ENCODE measurements around the gene CIDEB. TPM values are rescaled to one million over a fixed set of nuclear protein-coding genes. Genes with fewer than 3 reads are reported as not detected.
A peak's percentile ranks its signal among the peaks of the same experiment; 100 is the strongest.

Gene CIDEB
- total and polyA plus RNA-seq, 10 of the 15 experiments (the other 5 are each of a cell fraction or from before 2014, with no cell fraction given), result 0.34 to 6.3 (median 3.2) TPM

DNA sequence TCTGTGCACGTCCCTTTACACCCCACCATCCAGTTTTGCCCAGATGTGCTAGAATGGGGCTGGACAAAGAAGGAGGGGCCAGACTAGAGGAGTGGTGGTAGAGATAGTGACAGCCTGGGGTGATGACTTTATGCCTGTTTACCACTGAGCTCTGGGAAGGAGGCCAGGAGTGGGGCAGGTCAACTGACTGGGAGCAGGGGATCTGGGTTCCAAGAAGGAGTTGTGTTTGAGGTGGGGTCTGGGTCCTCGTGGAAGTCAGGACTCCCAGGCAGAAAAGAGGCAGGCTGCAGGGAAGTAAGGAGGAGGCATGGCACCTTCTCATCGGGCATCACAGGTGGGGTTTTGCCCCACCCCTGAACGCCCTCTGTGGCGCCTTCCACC lies 2.5 kb upstream of the CIDEB start (continued):
- no peak for TF ChIP-seq MXI1 (IDR thresholded peaks at IDR 0.05; ENCODE audit: low read depth, low read length)
- TF ChIP-seq ZBTB40 (IDR thresholded peaks at IDR 0.05; ENCODE audit: borderline replicate concordance), result no peak
- TF ChIP-seq PML (IDR thresholded peaks at IDR 0.05; ENCODE audit: low read length), result no peak

DNA sequence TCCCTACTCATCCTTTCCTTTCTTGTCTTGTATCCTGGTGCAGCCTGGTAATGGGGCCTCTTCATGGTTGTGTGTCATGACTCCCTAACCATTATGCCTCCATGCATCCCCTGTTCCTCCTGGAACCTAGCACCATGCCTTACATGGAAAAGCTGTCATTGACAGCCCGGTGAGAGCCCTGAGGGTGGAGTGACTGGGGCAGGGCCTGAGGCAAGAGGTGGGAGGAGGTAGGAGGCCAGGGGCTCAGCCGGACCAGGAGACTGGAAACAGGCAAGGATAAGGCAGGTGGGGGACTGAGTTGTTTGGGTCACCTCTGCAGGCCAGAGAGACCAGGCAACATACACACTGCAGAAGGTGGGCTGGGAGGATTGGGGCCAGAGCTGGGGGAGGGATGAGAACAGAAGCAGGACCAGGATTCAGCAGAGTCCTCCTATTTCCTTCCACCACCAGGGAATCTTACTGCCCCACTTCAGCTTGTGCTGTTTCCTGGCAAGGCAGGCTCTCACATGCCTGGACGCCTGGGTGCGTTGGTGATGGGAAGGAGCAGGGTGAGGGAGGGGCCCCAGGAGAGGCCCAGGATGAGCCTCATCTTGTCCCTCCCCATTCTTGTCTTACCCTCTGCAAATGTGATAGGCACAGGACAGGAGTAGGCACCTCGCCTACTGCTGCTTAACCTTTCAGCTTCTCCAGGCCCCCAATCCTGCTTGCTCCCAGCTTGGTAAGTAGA lies 1.9 kb upstream of the CIDEB start, which contains the start of gene LTB4R2:
LTB4R2 (plus strand) TSS at position 603 of the 727 bp plus-strand sequence. CDS start 525 bp downstream, outside the sequence.
- POLR2A ChIA-PET, result interaction anchor here (0.6 to 1.4 kb wide), 4 partner anchors 30 to 121 kb away, joined by 3 to 4 read pairs (median 3); partner anchors contain the start of genes CHMP4A and RIPK3
- peak within 1 kb of the TSS; percentile 48 for H2AFZ ChIP-seq (ENCODE audit: control insufficient read depth, low read depth, low read length)
- RAD21 ChIA-PET (ENCODE audit: unreplicated experiment), result interaction anchor here (0.8 to 4.0 kb wide), 7 partner anchors 13 to 163 kb away, joined by 3 to 27 read pairs (median 9); partner anchors contain the start of genes PSME2 and TINF2
- ATAC-seq (no peak), FAIRE-seq (no peak), DNase-seq (ENCODE audit: low read depth, low spot score) (no peak)
- peaks cover 37% of the 10 kb centered on the region for H3K4me1 ChIP-seq (ENCODE audit: control insufficient read depth, insufficient read depth, low read length)
- H4K20me1 ChIP-seq (ENCODE audit: control insufficient read depth, insufficient read depth), result no peaks in the 10 kb centered on the region
- 76% methylated on average over 5 of the region's 5 CpGs for WGBS (ENCODE audit: insufficient coverage, insufficient replicate concordance, low lambda C conversion rate, missing lambda C conversion rate)
- TF ChIP-seq POLR2A (IDR thresholded peaks at IDR 0.05; ENCODE audit: low read depth, low read length) (0 out of 2 replicates have a peak, but pooled peaks have one; percentile 13), NR2C2 (IDR thresholded peaks at IDR 0.05; ENCODE audit: borderline replicate concordance, control insufficient read depth, insufficient read length, low read depth) (no peak)
- H3K9me3 ChIP-seq (replicated peaks; ENCODE audit: control insufficient read depth, insufficient read depth, low read length), result no peaks in the 10 kb centered on the region
- BruUV-seq (replicated peaks), result no TSS peak
- H3K27ac ChIP-seq (ENCODE audit: control insufficient read depth, insufficient read depth), result 0 out of 2 replicates have a peak within 1 kb of the TSS, but pooled peaks have one; percentile 45
- no peaks in the 10 kb centered on the region for H3K27me3 ChIP-seq (replicated peaks in 1 of 2; ENCODE audit: control insufficient read depth in 2 of 2, insufficient read depth in 2 of 2, low read length in 1 of 2)
- CTCF ChIA-PET, result interaction anchor here (0.6 to 7.9 kb wide), 14 partner anchors 9 to 217 kb away, joined by 3 to 149 read pairs (median 6); partner anchors contain the start of genes ADCY4, CHMP4A, DCAF11 and DHRS1
- peak within 1 kb of the TSS; percentile 76 for H3K4me2 ChIP-seq (ENCODE audit: control insufficient read depth, insufficient read depth)
- H3K79me2 ChIP-seq (ENCODE audit: control insufficient read depth, insufficient read depth, low read length), result no peaks in the 10 kb centered on the region
- SMC1A ChIA-PET (ENCODE audit: uncharacterized antibody, unreplicated experiment), result interaction anchor here (0.9 to 4.9 kb wide), 10 partner anchors 12 to 252 kb away, joined by 3 to 33 read pairs (median 3); partner anchors contain the start of gene TINF2
- in situ Hi-C loops (cut with MboI), result no loop called here
- H3K4me3 ChIP-seq, result peak within 1 kb of the TSS; percentile 47; the same call in 1 of the 2 replicates
- intact Hi-C loops (cut with micrococcal nuclease; ENCODE audit: unreplicated experiment), result no loop called here
- H3K36me3 ChIP-seq (ENCODE audit: control insufficient read depth in 2 of 2, insufficient read depth in 2 of 2, low read length in 1 of 2), result peaks cover 6 to 12% of the 10 kb centered on the region in 2 experiments; a peak in 3 of 4 replicates
- no peak within 1 kb of the TSS; the same call in 1 of the 2 replicates for H3K9ac ChIP-seq (ENCODE audit: control insufficient read depth, insufficient read depth, low read length)
